NCI-H524 treated with DMSO at 0.1 percent for 48 hours (cell line): ENCODE results near the gene CFAP97.
"Not testable (repeated sequence)": the region's sequence is repeated elsewhere in the genome, so short reads cannot be mapped to it uniquely, and the experiment has no call there.

ENCODE experiments used
- DNase-seq: peaks from one replicate; lab custom pipeline; 2025; lab: John Stamatoyannopoulos, UW

CFAP97 gene

DNA sequence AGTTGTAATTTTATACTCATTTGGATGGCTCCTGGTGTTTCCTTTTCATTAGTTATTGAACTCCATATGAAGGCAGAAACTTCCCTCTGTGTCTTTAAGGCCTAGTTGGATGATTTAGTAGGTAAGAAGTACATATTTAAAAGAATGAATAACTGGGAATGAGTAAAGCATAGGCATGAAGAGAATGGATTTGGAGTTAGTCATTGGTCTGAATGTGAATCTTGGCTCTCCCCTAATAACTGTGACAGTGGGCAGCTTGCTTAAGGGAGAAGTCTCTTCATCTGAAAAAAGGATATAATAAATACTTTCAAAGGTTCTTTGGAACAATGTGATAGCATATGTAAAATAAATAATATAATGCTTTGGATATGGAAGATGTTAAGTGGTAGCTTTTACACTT is 18.8 kb upstream of the CFAP97 start:
- no peak for DNase-seq

DNA sequence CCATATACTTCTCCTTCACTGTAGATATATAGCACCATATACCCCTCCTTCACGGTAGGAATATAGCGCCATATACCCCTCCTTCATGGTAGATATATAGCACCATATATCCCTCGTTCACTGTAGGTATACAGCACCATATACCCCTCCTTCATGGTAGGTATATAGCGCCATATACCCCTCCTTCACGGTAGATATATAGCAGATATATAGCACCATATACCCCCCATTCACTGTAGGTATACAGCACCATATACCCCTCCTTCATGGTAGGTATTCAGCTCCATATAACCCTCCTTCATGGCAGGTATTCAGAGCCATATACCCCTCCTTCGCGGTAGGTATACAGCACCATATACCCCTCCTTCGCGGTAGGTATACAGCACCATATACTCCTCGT is 18.1 kb upstream of the CFAP97 start:
- DNase-seq: no peak

DNA sequence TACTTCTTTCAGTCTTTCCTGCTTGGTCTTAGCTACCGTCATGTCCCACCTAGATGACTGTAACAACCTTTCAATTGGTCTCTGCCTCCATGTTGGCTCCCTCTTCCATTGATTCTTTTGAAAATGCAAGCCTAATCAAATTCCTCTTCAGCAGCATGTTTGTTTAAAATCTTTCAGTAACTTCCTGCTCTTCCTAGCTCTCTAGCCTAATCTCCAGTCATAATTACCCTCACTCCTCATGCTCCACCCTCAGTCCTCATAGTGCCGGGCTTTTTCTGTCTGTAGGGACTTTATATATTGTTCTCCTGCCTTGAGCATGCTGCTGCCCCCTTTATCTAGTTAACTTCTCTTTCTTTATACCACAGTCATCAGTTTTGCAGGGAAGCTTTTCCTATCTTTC is 17.7 kb upstream of the CFAP97 start:
- DNase-seq: no peak

DNA sequence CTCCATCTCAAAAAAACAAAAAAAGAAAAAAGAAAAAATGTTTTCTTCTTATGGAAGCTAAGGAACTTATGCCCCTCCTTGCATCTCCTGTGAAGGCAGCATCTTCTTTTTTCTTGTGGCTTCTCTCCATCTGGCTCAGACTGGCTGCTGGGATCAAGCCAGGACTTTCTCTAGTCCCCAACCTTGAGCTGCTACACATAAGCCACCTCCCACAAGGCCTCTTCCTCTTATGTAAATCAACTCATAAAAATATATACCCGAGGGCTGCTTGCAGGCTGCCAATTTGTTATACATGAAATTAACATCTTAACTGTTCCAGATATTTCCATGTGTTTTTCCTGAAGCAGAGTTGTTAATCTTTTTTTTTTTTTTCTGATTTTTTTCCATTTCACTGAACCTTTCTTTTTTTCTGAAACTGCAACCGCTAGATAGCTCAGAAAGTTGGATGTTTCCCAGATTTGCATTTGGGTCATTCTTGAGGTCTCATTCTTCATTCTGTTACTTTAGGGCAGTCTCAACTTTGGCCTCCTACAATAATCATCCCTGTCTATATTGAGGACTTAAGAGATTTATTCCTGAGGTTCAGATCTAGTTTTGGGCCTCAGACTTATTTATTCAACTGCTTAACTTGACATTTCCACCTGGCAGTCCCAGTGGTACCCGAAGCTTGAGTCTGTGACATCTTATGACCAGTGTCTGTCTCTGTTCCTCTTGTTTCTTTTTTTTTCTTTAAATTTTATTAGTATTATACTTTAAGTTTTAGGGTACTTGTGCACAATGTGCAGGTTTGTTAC is 15.9 kb upstream of the CFAP97 start:
- no peak for DNase-seq

DNA sequence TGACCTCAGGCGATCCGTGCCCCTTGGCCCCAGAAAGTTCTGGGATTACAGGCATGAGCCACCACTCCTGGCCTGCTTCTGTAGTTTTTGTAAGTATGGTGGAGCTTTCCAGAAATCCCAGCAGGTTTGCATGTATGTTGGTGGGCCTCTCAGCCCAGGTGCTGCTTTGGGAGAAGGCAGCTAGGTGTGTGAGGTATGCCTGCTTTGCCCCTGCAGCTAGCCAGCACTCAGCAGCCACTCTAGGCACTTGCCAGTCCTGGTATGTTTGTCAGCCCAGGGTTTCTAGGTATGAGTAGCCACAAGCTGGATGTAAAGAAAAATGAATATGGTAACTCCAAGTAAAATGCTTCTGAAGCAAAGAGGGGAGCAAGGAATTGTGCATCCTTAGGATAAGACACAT is 14.5 kb upstream of the CFAP97 start:
- DNase-seq: no peak

DNA sequence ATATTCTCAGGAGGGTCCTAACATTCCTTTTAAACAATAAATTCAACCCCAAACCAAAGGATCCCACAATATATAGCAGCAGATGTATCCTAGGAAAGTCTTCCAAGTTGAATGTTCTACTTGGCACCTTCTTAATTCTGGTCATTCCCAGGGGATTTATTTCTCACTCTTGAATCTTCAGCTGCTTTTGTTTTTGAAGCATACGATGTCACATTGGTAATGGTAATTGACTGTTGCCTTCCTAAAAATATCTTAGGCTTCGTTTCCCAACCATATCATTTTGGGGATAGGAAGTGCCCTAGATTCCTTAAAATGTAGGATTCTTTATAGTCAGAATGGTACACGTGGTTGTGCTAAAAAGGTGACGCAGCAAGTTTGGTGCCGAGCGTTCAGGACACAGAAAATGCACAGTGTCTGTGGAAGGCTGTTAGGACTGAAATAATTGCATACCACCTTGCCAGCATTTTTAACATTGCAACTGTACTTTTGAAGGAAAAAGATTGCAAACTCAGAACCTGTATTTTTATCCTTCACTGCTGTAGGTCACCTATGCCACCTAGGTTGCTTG is 13.7 kb upstream of the CFAP97 start:
- DNase-seq: no peak

DNA sequence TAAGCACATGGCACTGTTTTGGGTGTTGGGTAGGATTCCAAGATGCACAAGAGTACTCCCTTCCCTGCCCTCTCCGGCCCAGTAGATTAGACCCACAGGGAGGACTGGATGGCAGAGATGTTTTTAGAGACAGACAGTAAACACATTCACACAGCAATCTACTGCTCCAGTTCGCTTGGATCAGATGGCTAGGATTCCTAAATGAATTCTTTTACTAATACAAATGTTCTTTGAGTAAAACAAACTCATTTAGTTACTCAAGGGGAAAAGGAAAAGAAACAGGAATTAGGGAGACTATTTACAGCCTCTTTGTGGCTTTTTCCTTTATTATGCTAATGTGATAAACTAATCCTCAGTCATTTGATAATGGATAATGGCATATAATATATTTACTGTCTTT is 11.5 kb upstream of the CFAP97 start:
- DNase-seq: no peak

DNA sequence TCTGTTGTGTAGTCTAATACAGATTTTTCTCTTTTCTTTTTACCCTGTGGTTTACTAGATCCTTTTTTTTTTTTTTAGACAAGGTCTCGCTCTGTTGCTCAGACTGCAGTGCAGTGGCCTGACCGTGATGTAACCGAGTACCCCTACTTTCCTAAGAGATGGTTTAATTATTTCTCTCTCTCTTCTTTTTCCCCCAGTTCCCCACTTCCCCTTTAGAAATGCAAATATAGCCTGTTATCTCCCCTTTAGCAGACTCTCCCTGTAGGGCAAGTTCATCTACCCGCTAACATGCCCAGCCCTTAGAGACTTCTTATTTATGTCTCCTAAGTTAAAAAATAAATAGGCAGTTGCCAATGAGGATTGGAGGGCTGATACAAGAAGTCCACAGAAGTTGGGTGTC is 10.1 kb upstream of the CFAP97 start:
- DNase-seq: no peak

DNA sequence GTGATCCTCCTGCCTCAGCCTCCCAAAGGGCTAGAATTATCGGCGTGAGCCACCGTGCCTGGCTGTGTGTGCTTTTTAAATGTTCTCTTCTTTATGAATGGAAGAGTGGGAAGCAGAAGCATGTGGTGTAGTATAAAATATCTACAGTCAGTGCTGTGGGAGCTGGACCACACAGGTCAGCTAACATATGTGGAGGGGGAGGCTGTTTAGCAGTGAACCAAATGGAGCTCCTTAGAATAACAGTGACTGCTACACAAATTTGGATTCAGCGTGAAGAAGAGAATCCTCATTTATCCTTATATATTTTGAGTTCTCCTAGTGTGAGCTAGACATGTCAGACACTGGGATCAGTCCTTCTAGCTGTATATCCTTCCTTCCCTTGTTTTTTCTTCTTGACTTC is 8.8 kb upstream of the CFAP97 start:
- no peak for DNase-seq

DNA sequence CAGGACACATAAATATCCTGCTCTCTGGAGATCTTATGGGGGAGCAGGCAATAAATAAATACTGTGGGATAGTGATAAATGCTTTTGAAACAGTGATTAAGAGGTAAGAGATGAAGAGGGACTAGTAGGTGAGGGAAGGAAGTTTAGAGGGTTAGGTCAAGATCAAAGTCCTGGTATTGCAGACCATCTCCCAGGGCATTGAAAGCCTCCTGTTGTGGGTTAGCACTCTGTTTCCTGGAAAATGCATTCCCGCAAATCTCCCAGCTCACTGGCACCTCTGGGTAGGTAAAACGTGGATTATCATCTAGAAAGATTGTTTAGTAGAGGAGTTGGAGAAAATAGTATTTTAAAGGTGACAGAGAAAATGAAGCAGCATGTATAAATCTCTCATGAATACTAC is 7.8 kb upstream of the CFAP97 start:
- DNase-seq: no peak

DNA sequence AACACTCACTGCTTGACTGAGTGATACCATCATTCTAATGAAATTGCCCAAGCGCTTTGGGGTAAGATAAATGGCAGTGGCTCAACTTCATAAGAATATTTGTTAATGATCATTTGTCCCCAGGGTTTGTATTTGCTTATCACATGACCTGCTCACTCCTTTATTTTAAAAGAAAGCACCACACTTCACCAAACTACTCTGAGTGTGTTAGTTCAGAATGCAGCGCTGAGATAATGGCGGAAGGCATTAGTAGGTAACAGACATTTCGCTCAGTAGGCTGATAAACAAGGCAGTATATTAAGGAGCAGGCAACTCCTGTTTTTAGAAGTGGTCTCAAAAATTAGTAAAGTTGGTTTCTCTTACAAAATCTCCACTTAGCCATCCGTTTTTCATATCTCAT is 7.2 kb upstream of the CFAP97 start:
- DNase-seq: no peak

DNA sequence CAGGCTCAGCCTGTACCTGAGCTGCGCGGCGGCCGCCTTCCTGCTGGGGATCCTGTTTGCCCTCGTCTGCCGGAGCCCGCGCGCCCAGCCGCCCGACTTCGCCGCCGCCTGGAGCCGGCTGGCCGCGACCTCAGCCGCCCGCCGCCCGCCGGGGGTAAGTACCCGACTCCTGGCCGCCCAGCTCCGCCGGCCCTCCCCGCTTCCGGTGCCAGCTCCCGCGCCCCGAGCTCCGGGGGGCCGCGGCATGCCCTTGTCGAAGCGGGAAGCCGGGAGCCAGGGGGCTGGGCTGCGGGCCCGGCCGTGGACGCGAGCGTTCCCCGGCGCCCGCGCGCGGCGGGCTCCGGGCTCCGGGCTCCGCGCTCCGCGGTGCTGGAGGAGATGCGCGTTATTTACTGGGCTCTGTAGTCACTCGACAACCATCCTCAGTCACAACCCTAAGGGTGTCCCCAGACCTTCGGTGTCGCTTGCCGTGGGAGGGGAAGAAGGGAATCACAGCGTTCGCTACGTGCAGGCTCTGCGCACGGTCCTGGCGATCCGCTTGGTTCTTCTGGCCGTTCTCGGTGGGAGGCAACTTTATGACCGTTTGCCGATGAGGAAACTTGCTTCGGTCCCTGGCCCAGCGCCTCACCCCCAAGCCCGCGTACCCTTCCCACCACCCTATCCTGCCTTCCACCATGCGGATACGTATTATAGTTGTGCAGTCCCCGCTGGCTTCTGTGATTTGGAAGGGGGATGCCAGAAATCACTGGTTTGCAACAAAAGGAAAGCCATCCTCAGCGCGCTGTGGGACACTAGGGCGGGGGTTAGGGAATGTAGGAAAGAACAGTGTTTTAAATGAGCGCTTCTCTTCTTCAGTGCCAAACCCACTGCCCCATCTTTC is 6.5 kb upstream of the CFAP97 start:
- DNase-seq: no peak

DNA sequence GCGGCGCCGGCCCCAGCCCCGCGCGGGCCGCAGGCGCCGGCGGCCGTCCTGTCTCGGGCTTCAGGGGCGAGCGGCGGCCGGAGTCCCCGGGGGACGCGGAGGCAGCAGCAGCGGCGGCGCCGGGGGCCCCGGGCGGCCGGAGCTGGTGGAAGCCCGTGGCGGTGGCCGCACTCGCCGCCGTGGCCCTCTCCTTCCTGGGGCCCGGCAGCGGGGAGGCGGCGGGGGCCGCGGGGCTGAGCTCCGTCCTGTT is 6.0 kb upstream of the CFAP97 start:
- not testable (repeated sequence) for DNase-seq

DNA sequence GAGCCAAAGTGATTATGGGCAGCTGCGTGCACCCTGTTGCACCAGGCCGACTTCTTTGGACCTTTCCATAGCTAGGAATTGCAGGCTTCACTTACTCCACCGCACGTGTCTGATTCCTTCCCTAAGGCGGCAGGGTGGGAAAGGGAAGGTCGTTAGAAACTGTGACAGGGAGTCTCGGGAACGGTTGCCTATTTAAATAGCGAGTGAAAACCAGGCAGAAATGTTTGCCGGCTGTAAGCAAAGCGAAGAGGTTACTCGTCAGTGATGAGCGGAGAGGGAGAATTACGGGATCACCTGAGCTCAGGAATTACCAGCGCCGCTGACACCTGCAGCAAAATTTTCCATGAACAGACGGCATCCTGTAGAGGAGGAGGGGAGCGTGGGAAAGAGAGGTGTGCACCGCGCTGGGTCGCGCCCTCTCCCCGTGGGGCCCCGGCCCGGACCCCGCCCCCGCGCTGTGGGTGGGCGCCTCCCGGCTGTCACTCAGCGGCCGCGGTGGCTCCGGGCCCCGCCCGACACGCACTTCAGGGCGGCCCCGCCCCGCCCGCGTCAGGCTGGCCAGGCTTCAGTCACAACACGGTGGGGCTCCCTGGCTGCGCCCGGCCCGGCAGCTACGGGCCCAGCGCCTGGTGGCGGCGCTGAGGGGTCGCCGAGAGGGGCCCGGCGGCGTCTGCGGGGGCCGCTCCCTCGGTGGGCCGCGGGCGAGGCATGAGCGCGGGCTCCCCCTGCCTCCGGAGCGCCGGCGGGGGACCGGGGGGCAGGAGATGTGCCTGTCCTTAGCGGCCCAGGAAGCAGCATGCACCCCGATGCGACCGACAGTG is 5.4 kb upstream of the CFAP97 start, which contains the start of gene SNX25:
Gene SNX25, plus strand, starts transcription at position 568 of the 821 bp plus-strand sequence. Its CDS starts 229 bp downstream, at position 797.
- DNase-seq: no peak

DNA sequence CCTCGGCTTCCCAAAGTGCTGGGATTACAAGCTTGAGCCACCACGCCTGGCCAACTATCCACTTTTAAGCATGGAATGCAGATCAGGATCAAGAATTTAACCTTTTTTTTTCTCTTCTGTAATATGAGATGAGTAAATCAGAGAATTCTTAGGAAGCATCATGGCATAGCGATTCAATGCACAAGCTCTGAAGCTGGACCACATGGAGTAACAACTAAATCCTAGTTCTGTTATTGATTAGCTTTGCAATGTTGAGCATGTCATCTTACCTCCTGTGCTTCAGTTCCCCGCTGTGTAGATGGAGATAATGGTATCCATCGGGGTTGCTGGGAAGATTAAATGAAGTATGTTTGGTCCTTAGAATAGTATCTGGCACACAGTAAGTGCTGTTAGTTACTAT is 3.7 kb upstream of the CFAP97 start:
- no peak for DNase-seq

DNA sequence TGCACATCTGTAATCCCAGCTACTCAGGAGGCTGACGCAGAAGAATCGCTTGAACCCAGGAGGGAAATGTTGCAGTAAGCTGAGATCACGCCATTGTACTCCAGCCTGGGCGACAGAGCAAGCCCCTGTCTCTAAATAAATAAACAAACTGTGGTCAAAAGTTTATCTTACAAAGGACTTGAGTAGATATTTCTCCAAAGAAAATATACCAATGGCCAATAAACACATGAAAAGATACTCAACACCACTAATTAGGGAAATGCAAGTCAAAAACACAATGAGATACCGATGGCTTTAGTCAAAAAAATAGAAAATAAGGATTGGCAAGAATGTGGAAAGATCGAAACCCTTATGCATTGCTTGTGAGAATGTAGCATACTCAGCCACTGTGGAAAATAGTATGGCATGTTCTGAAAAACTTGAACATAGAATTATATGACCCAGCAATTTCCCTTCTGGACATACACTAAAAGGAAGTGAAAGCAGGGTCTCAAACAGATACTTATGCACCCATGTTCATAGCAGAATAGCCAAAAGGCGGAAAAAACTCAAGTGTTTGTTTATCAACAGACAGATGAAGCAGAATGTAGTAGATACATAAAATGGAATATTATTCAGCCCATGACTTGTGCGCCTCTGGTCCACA is 2.0 kb upstream of the CFAP97 start:
- DNase-seq: no peak

DNA sequence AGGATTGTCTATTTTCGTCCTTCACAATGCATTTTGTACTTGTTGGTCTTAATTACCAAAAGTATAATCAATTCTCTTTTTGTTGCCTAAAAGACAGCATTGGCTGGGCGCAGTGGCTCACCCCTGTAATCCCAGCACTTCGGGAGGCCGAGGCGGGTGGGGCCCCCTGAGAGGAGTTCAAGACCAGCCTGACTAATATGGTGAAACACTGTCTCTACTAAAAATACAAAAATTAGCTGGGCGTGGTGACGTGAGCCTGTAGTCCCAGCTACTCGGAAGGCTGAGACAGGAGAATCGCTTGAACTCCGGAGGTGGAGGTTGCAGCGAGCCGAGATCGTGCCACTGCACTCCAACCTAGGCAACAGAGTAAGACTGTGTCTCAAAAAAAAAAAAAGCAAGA is 1.3 kb upstream of the CFAP97 start:
- DNase-seq: not testable (repeated sequence)

DNA sequence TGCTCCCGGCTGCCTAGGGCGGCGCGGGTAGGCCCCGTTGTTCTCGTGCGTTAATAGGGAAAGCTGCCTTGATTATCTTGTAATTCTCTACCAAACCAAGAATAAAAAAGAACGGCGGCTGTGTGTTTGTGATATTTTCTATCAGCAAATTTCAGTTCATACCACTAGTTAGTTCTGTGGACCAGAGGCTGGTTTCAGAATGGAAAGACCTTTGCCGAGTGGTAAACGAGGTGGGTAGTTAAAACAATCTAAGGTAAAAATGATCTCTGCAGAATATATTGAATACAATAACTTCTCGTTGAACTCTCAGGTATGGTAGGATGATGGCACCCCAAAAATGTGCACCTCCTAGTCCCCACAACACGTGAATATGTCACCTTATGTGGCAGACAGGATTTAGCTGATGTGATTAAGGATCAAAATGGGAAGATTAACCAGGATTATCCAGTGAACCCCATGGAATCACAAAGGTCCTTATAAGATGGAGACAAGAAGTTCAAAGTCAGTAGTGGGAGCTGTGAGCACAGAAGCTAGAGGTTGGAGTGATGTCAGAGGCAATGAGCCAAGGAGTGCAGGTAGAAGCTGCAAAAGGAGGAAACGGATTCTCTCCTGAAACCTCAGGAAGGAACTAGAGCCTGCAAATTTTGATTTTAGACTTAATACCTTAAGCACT is 574 bp upstream of the CFAP97 start:
- no peak for DNase-seq

DNA sequence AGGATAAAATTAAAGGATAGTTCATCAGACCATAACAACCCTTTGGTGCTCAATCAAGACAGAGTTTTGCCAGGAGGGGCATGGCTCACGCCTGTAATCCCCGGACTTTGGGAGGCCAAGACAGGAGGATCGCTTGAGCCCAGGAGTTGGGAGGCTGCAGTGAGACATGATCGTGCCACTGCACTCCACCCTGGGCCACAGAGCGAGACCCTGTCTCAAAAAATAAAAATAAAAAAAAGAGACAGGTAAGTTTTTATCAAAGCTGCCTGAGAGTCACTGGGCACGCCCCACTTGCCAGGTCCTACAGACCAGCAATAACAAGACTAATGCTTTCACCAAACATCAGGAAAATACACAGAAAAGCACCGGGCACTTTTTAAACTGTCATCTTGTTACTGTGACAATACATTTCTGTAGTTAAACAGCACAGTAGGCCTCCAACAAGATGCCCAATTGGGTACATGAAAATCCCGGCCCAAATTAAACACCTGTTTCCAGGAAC is 765 bp downstream of the CFAP97 start:
- no peak for DNase-seq

DNA sequence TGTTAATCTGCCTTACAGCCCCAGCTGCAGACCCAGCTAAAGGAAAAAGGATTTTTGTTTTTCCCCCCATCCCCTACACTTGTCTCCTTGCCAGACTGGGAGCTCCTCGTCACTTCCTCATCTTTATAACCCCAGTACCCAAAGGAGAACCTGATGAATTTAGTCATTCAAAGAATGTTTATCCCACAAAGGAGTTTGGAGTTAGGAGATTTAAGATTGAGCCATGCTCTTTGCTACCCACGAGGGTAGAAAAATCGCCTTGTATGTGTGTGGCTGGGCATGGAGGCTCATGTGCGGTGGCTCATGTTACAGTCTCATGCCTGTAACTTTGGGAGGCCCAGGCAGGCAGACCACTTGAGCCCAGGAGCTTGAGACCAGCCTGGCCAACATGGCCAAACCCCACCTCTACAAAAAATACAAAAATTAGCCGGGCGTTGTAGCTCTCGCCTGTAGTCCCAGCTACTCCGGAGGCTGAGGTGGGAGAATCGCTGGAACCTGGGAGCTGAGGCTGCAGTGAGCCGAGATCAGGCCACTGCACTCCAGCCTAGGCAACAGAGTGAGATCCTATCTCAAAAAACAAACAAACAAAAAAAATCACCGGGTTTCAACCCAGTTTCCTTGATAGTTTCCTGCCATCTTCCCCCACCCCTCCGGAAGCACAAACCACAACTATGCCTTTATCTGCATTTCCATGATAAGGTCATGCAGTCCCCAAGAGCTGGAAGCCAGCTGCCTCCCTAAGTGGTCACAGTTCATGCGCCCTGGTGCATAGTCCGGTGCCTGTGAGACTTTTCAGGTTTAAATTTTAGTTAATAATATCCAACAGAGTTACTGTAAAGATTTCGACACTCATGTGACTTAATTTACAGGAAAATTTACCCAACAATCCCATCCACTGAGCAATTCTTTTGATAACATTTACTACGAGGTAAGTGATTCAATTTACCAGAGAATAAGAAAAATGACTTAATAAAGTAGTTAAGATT is 1.5 kb downstream of the CFAP97 start:
- no peak for DNase-seq
